OCI-LY1 (cell line): Measurements from ENCODE around the gene MAP2.

Experiments used
- H2AFZ ChIP-seq: fragments of 200-600 bp; sonication (generic), shearing (Covaris generic); 2 replicates; pipeline ENCODE4 v1.6.0; 2014; ENCODE audit warnings: antibody characterized with exemption, mild to moderate bottlenecking, low read length
- H3F3A ChIP-seq: fragments of 200-600 bp; sonication (generic), shearing (Covaris generic); 2 replicates; pipeline ENCODE4 v1.6.0; 2014; ENCODE audit warnings: mild to moderate bottlenecking, antibody characterized with exemption, low read length, moderate library complexity; ENCODE audit not compliant: insufficient read depth
- H3K27ac ChIP-seq: fragments of 200-600 bp; sonication (generic); 2 replicates; pipeline ENCODE4 v1.5.1; 2014; ENCODE audit warnings: low read length, mixed run types, mild to moderate bottlenecking, low read depth; ENCODE audit not compliant: poor library complexity, severe bottlenecking
- H3K27me3 ChIP-seq: fragments of 200-600 bp; sonication (generic); 2 replicates; pipeline ENCODE4 v1.6.0; 2014; ENCODE audit warnings: antibody characterized with exemption, mild to moderate bottlenecking, low read length, moderate library complexity; ENCODE audit not compliant: insufficient read depth
- H3K36me3 ChIP-seq: fragments of 200-600 bp; sonication (generic); 2 replicates; pipeline ENCODE4 v1.6.1; 2014; ENCODE audit warnings: mild to moderate bottlenecking, antibody characterized with exemption, low read length, moderate library complexity, mixed read lengths; ENCODE audit not compliant: insufficient read depth
- H3K4me1 ChIP-seq: fragments of 200-600 bp; sonication (generic); 2 replicates; pipeline ENCODE4 v1.5.1; 2014; ENCODE audit warnings: mild to moderate bottlenecking, low read length, moderate library complexity; ENCODE audit not compliant: insufficient read depth, severe bottlenecking
- H3K4me2 ChIP-seq: fragments of 200-600 bp; sonication (generic), shearing (Covaris generic); 2 replicates; pipeline ENCODE4 v1.6.1; 2014; ENCODE audit warnings: low read length
- H3K4me3 ChIP-seq: fragments of 200-600 bp; sonication (generic); 2 replicates; pipeline ENCODE4 v1.5.1; 2014; ENCODE audit warnings: low read length, low read depth, mild to moderate bottlenecking, mixed read lengths; ENCODE audit not compliant: poor library complexity, severe bottlenecking
- H3K79me2 ChIP-seq: fragments of 200-600 bp; shearing (Covaris generic); 2 replicates; pipeline ENCODE4 v1.6.1; 2016; ENCODE audit warnings: mixed run types, low read length, mixed read lengths; ENCODE audit not compliant: insufficient read depth
- H3K9ac ChIP-seq: fragments of 200-600 bp; sonication (generic), shearing (Covaris generic); 2 replicates; pipeline ENCODE4 v1.6.1; 2014; ENCODE audit warnings: mild to moderate bottlenecking, low read length, mixed read lengths
- H3K9me2 ChIP-seq: fragments of 200-600 bp; sonication (generic), shearing (Covaris generic); 2 replicates; pipeline ENCODE4 v1.6.1; 2014; ENCODE audit warnings: low read depth, mild to moderate bottlenecking, low read length, mixed read lengths
- H3K9me3 ChIP-seq: fragments of 200-600 bp; shearing (Covaris generic); 2 replicates; pipeline ENCODE4 v1.6.1; 2014; ENCODE audit warnings: low read length, mixed read lengths
- H4K20me1 ChIP-seq: fragments of 200-600 bp; sonication (generic), shearing (Covaris generic); 2 replicates; pipeline ENCODE4 v1.6.0; 2016; ENCODE audit warnings: mild to moderate bottlenecking, low read length; ENCODE audit not compliant: insufficient read depth
- EZH2 ChIP-seq: fragments of 200-600 bp; sonication (generic), shearing (Covaris generic); IDR thresholded peaks from 2 replicates; pipeline ENCODE4 v1.8.0; 2017; ENCODE audit warnings: borderline replicate concordance, mixed run types, mild to moderate bottlenecking, antibody characterized with exemption, low read length, moderate library complexity, mixed read lengths
- TF ChIP-seq, protein P1 (sequence below): fragments of 200-600 bp; sonication (generic), shearing (Covaris generic); IDR thresholded peaks from 2 replicates; pipeline ENCODE4 v1.5.1; 2017; ENCODE audit warnings: mild to moderate bottlenecking, antibody characterized with exemption, low read length, moderate library complexity, mixed read lengths

The MAP2 gene

DNA sequence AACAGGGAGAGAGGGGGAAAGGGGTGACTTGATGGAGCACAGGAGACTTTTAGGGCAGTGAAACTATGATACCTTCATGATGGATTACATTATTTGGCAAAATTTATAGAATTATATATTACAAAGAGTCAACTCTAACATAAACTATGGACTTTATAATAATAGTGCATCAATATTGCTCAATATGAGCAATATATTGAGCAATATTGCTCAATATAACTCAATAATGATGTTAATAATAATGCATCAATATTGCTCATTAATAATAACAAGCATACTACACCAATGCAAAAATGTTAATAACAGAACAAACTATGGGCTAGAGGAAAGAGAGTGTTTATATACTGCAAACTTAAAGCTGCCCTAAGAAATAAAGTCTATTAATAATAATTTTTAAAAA is 344.7 kb downstream of the MAP2 start:
- Histone ChIP-seq H3K4me2 (no peak overlapping the region), H3K4me3 (no peak overlapping the region), H3F3A (no peaks in the 10 kb centered on the region), H4K20me1 (no peaks in the 10 kb centered on the region), H3K27ac (no peak overlapping the region), H2AFZ (no peak overlapping the region), H3K9ac (no peak overlapping the region), H3K27me3 (no peaks in the 10 kb centered on the region; the same call in 1 of the 2 replicates), H3K36me3 (no peaks in the 10 kb centered on the region), H3K9me2 (no peaks in the 10 kb centered on the region), H3K79me2 (no peaks in the 10 kb centered on the region), H3K4me1 (no peaks in the 10 kb centered on the region), H3K9me3 (no peaks in the 10 kb centered on the region)
- TF ChIP-seq EZH2: no peak
- TF ChIP-seq, protein P1, sequence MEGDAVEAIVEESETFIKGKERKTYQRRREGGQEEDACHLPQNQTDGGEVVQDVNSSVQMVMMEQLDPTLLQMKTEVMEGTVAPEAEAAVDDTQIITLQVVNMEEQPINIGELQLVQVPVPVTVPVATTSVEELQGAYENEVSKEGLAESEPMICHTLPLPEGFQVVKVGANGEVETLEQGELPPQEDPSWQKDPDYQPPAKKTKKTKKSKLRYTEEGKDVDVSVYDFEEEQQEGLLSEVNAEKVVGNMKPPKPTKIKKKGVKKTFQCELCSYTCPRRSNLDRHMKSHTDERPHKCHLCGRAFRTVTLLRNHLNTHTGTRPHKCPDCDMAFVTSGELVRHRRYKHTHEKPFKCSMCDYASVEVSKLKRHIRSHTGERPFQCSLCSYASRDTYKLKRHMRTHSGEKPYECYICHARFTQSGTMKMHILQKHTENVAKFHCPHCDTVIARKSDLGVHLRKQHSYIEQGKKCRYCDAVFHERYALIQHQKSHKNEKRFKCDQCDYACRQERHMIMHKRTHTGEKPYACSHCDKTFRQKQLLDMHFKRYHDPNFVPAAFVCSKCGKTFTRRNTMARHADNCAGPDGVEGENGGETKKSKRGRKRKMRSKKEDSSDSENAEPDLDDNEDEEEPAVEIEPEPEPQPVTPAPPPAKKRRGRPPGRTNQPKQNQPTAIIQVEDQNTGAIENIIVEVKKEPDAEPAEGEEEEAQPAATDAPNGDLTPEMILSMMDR: no peak

DNA sequence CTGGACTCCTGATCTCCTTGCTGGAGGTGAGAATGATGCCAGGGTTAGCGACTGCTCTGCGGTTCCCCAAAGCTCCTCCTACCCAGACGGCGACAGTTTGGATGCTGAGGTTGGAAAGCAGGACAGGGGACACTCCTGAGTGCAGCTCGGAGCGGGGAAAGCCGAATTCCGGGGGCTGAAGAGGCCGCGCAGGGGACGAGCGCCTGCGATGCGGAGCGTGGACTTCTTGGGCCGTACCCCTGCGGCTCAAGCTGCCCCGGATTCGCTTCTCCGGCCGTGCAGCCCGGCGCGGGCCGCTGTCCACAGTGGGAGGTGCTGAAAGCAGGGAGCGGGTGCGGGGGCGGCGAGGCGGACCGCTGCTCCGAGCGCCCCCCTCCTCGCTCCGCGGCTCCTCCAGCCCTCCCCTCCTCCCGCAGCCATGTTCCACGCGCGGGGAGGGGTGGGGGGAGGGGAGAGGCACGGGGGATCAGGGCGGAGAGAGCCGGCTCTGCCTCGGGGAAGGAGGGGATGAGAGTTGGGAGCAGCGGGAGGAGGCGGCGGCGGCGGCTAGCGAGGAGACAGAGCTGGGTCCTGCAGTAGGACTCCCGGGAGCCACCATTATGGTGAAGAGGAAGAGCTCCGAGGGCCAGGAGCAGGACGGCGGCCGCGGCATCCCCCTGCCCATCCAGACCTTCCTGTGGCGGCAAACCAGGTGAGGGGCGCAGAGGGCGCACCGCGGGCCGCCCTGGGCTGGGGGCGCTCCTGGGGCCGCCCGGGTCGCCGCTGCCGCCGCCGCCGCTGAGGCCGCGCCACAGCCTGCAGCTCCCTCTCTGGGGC is 347.8 kb downstream of the MAP2 start, which contains the start of gene UNC80:
TSS of gene UNC80 (plus strand) at position 359 of the 816 bp plus-strand sequence. CDS start at position 600, 241 bp downstream.
- Histone ChIP-seq H3K27me3 (no peaks in the 10 kb centered on the region; the same call in 1 of the 2 replicates), H2AFZ (no peak within 1 kb of the TSS)

DNA sequence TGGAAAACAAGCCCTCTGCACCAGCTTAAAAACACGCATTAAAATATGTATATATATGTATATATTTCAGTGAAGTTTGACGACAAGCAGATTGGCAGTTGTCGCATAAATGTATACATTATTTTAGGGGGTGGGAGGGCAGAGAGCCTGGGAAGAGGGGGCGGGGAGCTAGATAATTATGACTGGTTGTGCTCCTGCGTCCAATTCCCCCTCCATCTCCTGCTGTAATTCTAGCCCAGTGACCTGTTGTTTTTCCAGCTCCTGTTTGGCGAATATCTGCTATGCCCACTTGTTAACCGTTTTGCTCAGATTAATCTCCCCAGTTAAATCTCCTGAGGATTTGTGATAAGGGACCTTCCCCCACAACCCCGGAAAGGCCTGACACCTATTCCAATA is 348.4 kb downstream of the MAP2 start:
- Histone ChIP-seq H3K27ac (no peak overlapping the region), H3K4me1 (no peaks in the 10 kb centered on the region), H3K4me2 (no peak overlapping the region), H3K9me2 (no peaks in the 10 kb centered on the region), H3K9ac (no peak overlapping the region), H4K20me1 (no peaks in the 10 kb centered on the region), H3K79me2 (no peaks in the 10 kb centered on the region), H3F3A (no peaks in the 10 kb centered on the region), H3K27me3 (no peaks in the 10 kb centered on the region; the same call in 1 of the 2 replicates), H3K36me3 (no peaks in the 10 kb centered on the region), H3K9me3 (no peaks in the 10 kb centered on the region), H3K4me3 (no peak overlapping the region), H2AFZ (no peak overlapping the region)
- TF ChIP-seq, protein P1: no peak
- no peak for TF ChIP-seq EZH2

More for the DNA sequence above, 347.8 kb downstream of the MAP2 start, which contains the start of gene UNC80:
- no peaks in the 10 kb centered on the region for H4K20me1 ChIP-seq
- no peaks in the 10 kb centered on the region for H3F3A ChIP-seq
- no peak within 1 kb of the TSS for H3K4me3 ChIP-seq
- no peak within 1 kb of the TSS for H3K4me2 ChIP-seq
- no peaks in the 10 kb centered on the region for H3K79me2 ChIP-seq
- no peaks in the 10 kb centered on the region for H3K36me3 ChIP-seq
- no peak within 1 kb of the TSS for H3K9ac ChIP-seq
- H3K9me2 ChIP-seq: no peaks in the 10 kb centered on the region
- no peaks in the 10 kb centered on the region for H3K4me1 ChIP-seq
- no peak within 1 kb of the TSS for H3K27ac ChIP-seq
- TF ChIP-seq, protein P1: no peak
- no peak for TF ChIP-seq EZH2
- no peaks in the 10 kb centered on the region for H3K9me3 ChIP-seq
